Stimulated activated CD4-positive, alpha-beta T cell treated with anti-CD3 and anti-CD28 coated beads, Interleukin-1b, Interleukin-23, amount 100 ng/mL, for 1 hour (primary cell): ENCODE data around the gene GOLGA2.
"Not testable (repeated sequence)": the region's sequence is repeated elsewhere in the genome, so short reads cannot be mapped to it uniquely, and the experiment has no call there.

Experiments used
- DNase-seq, 2 donors: peaks; one replicate each; pipeline ENCODE4 v3.0.0-alpha.2; 2020; ENCODE audit warnings: low read depth in 2 of 2

The GOLGA2 gene

DNA sequence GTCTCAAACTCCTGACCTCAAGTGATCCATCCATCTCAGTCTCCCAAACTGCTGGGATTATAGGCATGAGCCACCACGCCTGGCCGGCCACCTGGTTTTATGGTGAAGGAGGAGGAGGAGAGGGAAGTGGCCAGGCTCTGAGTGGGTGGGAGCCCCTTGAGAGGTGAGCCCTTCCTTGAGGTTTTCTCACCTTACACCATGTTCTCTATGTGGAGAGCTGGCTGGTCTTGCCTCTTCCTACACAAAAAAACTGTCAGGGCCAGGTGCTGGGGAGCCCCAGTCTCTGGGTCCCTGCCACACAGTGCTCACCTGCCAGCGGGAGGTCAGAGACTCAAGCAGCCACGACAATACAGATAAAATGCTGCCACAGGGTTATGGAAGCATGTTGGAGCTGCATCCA is 18.3 kb upstream of the GOLGA2 start:
- DNase-seq = no peak

DNA sequence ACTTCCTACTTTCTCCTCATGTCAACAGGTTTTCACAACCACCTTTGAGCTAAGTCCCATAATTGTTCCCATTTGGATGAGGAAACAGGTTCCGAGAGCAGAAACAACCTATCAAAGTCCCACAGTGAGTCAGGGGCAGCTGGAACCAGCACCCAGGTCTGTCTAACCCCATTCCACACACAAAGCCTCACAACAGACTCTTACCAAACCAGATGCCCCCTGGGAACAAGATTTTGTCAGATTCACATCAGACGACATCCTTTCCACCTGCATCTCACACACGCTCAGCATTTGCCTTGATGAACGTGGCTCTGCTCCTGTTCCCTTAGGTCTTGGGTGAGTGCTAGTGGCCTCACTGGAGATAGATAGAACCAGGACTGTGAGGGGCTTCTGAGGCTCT is 17.3 kb upstream of the GOLGA2 start:
- no peak for DNase-seq

DNA sequence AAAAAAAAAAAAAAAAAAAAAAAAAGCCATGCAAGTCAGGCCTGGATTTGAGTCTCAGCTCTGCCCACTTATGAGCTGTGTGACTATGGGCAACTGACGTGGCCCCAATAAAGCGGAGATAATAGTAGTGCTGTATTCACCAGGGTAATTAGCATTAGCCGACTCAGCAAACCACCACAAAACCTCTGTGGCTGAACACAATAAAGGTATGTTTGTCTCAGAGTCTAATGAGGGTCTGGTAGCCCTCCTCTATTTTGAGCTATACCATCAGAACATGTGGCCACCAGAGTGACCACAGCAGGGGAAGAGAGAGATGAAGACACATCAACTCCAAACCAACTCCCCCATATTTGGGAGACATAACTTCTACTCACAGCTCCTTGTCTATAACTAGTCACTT is 16.2 kb upstream of the GOLGA2 start:
- DNase-seq = no peak

DNA sequence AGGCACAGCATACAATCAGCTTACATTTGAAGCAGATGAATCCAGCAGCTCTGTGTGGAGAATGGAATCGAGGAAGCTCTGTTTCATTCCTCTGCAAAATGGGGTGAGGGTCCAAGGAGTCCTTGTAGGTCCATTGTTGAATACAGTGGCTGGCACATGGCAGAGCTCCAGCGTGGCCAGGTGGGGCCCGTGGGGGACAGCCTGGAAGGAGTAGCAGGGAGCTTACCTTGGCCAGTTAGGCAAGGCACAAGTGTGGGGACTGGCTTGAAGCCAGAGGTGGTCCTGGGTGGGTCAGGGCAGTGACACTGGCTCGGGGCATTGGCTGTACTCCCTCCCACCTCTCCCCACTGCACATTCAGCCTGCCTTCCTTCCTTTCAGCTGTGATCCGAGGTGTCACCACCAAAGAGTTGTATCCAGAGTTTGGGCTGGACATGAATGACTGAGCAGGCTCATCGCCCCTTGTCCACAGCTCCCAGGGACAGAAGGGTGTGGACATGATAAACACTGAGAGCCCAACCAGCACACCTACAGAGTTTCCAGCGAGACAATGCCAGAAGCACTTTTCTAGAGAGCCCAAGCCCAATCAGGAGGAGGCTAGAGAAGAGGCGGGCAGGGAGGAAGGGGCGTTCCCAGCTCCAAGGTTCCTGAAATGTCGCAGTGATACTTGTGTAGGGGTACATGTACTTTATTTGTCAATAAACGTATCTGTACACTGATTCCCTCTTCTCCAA is 12.6 kb upstream of the GOLGA2 start:
- no peak for DNase-seq

DNA sequence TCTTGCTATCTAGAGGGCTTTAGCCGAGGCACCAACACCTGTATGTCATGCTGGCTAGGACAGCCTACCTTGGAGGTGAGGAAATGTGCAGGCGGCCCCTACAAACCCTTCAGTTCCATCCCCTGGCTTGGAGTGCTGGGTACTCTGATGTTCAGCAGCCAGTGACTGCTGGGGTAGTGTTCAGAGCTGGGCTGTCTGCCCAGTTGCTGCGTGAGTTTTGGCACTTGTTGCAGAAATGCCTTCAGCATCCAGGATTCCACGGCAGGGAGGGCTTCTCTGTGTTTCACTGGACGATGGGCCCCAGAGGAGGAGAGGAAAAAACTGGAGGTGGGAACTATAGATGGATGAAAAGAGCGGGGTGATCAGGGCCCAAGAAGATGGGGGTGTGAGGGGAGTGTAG is 10.6 kb upstream of the GOLGA2 start:
- no peak for DNase-seq

DNA sequence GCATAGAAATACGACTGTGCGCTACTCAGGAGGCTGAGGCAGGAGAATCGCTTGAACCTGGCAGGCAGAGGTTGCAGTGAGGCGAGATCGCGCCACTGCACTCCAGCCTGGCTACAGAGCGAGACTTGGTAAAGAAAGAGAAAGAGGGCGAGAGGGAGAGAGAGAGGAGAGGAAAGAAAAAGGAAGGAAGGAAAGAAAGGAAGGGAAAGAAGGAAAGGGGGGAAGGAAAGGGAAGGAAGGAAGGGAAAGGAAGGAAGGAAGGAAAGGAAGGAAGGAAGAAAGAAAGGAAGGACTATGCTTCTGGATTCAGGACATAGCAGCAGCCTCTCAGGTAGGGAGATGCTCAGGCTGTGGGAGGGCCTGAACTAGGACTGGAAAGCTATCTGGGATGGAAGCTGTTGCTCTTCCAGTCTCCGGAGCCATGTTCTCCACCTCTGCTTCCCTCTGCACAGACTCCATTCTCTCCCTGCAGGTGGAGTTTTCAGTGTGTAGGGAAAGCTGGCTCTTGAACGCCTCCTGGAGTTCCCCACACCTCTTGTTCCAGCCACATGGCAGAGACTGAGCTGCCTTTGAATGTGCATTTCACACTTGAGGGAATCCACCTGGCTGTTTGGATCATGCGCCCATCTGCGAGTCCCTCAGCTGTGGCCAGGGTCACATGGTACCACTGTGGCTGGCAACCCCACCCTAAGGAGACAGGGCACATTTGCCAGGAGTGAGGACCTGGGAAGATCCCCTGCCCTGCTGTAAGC is 9.4 kb upstream of the GOLGA2 start:
- no peak for DNase-seq

DNA sequence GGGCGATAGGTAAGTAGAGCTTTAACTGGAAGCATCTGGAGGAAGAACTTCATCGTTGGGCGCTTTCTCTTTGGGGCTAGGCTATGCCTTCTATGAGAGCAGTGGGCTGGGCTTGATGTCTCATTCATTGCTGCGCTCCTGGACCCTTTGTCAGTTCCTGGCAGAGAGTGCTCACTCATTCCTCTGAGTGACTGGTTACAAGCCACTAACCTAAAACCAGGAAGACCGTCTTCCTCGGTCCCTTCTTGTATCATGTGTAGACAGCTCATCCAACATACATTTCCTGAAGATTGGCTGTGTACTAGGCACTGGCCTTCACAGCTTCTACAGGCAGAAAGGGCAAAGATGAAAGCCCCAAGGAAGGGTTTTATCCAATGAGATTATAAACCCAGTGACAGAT is 6.7 kb upstream of the GOLGA2 start:
- no peak for DNase-seq

DNA sequence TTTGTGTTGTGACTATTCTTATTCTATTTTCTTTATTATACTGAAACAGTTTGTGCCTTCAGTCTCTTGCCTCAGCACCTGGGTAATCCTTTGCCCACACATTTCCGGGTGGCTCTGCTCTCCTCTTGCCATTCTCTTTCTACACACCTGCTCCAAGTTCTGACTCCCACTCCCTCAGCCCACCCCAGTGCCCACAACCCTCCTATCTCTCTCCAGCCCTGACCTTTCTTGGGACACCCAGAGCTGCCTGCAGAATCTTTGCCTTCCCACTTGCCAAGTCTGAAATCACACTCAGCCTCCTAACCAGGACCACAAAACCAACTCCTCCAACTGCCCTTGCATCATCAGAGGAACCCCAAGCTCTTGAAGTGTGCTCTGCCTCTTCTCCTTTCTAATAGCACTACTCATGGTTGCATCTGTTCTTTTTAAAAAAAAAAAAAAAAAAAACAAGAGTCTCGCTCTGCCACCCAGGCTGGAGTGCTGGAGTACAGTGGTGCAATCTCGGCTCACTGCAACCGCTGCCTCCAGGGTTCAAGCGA is 4.3 kb upstream of the GOLGA2 start:
- no peak for DNase-seq

DNA sequence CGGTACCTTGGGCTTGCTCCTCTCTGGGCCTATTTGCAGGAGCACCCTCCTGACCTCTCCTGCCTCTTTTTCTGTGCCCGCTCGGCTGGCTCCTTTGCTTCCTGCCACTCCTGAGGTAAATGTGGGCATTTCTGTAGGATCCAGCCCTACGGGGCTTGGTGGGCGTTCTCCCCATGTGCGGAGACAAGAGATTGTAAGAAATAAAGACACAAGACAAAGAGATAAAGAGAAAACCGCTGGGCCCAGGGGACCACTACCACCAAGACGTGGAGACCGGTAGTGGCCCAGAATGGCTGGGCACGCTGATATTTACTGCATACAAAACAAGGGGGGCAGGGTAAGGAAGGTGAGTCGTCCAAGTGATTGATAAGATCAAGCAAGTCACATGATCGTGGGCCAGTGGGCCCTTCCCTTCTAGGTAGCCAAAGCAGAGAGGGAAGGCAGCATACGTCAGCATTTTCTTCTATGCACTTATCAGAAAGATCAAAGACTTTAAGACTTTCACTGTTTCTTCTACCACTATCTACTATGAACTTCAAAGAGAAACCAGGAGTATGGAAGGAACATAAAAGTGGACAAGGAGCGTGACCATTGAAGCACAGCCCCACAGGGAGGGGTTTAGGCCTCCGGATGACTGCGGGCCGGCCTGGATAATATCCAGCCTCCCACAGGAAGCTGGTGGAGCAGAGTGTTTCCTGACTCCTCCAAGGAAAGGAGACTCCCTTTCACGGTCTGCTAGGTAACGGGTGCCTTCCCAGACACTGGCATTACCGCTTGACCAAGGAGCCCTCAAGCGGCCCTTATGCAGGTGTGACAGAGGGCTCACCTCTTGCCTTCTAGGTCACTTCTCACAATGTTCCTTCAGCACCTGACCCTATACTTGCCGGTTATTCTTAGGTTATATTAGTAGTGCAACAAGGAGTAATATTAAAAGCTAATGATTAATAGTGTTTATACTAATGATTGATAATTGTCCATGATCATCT is 3.6 kb upstream of the GOLGA2 start:
- DNase-seq = not testable (repeated sequence)

DNA sequence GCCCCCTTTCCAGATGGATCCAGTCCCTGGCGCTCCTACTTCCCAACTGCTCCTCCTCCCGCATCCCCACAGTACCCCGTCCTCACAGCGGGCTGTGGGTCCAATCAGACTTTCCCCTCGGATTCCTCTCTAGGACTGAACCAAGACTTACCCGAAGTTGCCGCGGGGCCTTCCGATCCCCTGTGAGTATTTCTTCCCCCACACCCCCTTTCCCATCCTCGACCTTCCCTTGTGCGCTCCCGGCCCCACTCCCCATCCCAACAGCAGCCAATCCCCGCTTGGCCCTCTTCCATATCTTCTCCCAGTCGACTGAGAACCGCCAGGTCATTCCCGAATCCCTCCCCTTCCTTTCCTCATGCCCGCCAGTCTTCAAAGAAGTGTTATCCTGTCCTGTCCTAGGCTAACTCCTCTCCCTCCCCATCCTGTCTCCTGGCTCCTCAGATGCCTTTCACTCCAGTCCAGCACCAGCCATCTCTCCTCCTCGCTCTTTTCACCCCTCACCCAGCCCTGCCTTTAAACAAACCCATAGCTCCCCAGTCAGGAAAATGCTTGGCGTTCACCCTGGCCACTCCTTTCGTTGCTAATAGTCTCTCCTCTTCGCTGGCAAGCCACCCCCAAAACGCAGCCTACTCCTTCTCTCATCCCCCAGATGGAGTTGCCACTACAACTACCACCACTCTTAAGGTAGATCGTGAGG is 915 bp upstream of the GOLGA2 start:
- no peak for DNase-seq

DNA sequence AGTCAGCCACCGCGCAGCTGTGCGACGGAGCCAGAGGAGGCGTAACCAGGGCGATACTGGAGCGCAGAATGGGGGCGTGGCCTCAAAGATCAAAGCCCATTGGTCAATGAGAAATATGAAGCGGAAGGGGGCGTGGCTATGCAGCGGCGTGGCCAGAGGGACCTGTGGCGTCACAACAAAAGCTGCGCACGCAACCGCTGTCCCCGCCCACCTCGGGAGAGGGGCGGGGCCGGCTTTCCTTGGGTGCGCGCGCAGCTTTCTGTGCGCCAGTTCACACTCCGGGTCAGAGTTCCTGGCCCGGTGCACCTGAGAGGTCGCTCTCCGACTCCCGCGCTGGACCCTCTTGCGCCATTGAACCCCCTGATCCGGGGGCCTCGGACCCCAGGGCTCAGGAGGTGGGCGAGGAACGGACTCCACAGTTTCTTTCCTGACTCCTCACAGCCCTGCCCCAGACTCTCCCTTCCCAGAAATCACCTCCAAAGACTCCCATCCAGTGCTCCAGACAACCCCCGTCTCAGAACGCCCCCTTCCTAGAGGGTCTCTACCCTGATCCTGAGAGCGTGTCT is 284 bp upstream of the GOLGA2 start, which contains the start of gene SWI5:
TSS of gene SWI5 (plus strand) at position 269 of the 566 bp plus-strand sequence.
- DNase-seq = peak; percentile 99 to 100

DNA sequence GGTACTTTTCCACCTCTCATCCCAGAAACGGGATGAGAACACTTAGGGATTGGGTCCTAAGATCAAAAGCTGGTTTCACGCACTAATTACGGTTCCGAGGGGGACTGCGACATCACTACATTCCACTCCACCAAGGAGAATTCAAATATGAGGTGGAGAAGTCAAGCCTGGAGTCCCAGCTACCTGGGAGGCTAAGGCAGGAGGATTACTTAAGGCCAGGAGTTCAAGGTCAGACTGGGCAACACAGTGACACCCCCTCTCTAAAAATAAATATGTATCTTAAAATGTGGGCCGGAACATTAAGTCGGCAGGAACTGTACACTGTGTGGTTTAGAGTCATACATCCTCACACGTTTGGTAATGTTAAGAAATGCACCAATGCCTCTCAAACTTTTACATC is 1.6 kb downstream of the GOLGA2 start:
- DNase-seq = no peak

DNA sequence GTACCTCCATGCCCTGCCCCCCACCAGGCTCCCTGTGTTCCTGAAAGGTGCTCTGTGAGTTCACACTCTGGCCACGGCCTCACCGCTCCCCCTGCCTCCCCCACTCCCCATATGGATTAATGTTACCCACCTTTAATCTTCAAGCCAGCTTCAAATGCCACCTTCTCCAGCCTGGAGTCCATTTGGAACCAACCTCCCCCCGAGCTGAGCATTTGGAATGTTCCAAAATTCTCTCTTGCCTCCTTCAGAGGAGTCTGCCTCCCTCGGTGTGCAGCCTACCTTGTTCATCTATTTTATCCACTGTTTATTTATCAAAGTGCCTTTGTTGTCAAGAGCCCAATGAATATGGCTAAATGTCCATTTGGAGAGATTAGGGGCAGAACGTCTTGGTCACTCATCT is 4.3 kb downstream of the GOLGA2 start:
- no peak for DNase-seq

DNA sequence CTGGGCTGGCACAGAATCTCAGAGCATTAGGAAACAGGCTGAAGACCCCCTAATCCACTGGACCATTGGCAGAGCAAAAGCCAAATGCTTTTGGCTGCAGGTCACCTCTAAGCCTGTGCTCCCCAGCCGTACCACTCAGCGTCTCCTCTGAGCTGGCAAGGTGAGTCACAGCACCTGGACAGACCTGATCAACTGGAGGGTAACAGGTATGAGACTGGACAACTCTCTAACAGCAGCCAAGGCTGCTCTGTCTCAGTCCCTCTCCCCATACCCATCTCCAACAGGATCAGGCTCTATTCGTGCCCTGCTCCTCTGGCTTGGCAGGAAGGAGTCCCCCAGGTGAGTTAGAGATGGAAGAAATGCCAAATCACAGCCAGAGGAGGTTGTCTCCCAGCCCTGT is 4.7 kb downstream of the GOLGA2 start:
- DNase-seq = no peak

DNA sequence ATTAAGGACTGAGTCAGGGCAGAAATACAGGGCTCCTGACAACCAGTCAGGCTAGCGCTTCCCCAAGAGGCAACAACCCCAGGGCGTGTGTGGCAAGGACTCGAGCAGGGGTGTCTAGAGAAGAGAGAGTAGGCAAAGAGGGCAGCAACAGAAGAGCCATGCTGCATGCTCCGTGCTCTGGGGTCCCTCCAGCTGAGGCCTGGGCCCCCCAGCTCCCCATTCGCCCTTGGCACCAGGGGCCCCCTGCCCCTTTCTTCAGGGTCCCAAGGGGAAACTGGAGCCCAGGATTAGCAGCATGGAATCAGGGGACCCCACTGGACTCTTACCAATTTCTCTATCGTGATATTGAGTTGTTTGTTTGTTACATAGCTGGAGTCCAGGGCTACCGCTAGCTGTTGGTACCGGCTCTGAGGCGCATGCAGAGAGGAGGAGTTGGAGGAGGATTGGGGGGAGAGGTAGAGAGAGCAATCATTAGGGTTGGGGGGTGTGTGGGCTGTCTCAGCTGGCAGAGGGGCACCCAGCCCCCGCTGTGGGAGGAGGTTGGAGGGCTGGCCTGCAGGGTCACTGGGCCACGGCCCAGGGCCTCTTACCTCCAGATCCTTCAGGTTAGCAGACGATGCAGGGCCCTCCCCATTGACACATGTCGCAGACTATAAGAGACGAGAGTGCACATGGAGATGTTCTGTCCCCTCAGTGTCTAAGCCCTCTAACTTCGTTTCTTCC is 8.8 kb downstream of the GOLGA2 start:
- no peak for DNase-seq

DNA sequence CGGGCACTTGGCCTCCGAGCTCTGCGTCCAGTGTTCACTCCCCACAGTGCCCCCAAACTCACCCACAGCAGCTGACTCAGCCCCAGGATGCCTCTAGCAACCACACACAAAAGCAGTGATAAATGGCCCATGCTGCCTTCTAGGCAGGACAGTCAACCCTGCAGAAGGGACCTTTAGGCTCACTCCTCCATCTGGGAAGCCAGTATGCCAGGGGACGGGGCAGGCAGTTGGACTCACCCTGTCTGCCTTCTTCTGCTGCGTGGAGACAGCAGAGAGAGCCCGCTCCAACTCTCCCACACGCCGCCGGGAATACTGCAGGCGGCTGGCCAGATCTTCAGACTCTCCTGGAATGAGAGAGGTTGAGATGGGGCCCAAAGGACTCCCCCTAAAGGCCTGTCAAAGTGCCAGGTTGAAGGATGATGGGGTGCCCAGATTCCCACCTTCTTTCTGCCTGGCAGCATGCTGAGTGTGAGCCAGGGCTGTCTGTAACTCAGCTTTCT is 10.4 kb downstream of the GOLGA2 start:
- no peak for DNase-seq

DNA sequence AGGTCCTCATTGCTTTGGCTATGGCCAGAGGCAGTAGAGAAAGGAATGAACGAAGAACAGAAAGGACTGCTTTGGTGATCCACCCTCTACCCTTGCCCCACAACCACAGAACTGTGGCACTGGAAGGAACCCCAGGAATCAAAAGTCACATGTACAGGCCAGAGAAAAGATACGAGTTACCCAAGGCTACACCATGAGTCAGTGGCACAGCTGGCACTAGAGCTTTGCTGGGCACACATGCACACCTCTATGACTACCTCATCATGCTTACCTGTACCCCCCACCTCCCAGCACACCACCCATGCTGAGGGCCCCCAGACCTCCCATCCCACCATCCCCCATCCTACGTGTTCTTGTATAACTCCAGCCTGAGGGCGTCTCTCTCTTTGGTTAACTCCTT is 13.1 kb downstream of the GOLGA2 start:
- no peak for DNase-seq

DNA sequence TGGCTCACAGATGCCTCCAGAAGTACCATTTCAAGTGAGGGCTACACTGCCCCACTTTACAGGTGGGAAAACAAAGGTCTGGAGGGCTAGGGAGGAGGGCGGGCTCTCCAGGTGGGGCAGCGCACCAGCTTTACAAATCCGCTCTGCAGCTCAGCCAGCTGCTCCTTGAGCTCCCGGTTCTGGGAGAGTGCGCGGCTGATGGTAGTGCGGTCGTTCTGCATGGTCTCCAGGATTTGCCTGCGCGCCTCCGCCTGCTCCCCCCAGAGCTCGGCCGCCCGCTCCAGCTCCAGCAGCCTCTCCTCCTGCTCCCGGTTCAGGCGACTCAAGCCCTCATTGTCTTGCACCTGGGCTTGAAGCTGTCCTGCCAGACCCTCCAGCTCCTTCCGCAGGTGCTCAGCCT is 15.5 kb downstream of the GOLGA2 start:
- DNase-seq = no peak

DNA sequence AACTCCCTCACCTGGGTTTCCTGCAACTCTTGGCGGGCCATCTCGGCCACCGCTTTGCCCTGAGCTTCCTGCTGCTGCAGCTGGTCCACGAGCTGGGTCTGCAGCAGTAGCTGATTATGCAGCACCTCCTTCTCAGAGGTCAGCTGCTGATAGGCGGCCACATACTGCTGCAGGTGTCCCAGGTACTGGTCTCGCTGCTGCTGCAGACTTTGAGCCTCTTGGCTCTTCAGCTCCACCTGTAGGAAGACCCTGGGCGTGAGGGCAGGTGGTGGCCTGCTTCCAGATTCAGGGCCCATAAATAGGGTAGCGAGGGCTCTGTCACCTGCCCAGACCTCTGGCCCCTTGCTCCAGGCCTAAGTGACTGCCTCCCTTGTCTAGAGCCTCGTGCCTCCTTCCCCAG is 16.7 kb downstream of the GOLGA2 start:
- DNase-seq = no peak

DNA sequence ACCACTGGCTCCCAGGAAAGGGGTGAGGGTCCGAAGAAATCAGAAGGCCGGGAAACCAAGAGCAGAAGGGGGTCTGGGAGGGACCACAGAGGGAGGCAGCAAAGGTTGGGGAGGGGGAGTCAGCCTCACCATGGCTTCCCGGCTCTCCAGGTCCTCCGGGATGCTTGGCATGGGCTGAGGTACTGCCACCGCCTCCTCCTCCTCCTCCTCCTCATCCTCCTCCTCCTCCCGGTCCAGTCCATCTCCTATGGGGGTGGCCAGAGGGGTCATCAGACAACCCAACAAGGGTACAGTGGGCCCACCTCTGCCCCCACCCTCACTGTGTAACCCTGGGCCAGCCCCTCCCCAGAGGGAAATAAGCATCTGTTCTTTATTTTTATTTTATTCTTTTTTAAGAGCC is 17.5 kb downstream of the GOLGA2 start:
- no peak for DNase-seq
